Transverse colon (tissue), 4 donors: ENCODE results near the gene OVAAL. TPM values are rescaled to one million over a fixed set of nuclear protein-coding genes. Genes with fewer than 3 reads are reported as not detected.

Source experiments
- DNase-seq: peaks from one replicate; pipeline ENCODE4 v3.0.0-alpha.2; 2019
- H3K27ac ChIP-seq, 4 donors: fragments of 200-600 bp; sonication (generic); 2 replicates each; pipeline ENCODE4 v1.5.1; 2016 to 2018; ENCODE audit warnings: inconsistent platforms in 4 of 4
- H3K27me3 ChIP-seq: fragments of 200-600 bp; sonication (generic); 2 replicates; pipeline ENCODE4 v1.5.1; 2017; ENCODE audit warnings: inconsistent platforms
- H3K36me3 ChIP-seq, 4 donors: fragments of 200-600 bp; sonication (generic); 2 replicates each; pipeline ENCODE4 v1.5.1; 2017 to 2019; ENCODE audit warnings: inconsistent platforms in 4 of 4
- H3K4me1 ChIP-seq, 4 donors: fragments of 200-600 bp; sonication (generic); 2 replicates each; pipeline ENCODE4 v1.5.1; 2017 to 2020; ENCODE audit warnings: inconsistent platforms in 4 of 4
- H3K4me3 ChIP-seq, 4 donors: fragments of 200-600 bp; sonication (generic); 1 replicate in 1 of 4; 2 replicates in 3 of 4; pipeline versions ENCODE4 v1.5.1 to v1.6.1; 2017 to 2019; ENCODE audit warnings: inconsistent platforms in 4 of 4
- H3K9me3 ChIP-seq, 2 donors: fragments of 200-600 bp; sonication (generic); 2 replicates each; pipeline ENCODE4 v1.5.1; 2017 to 2019; ENCODE audit warnings: inconsistent platforms in 2 of 2
- CTCF ChIP-seq, 5 experiments: fragments of 200-600 bp in 3 of 5; fragments of 450-650 bp in 2 of 5; sonication (generic) in 3 of 5; IDR thresholded peaks; 1 replicate in 2 of 5; 2 replicates in 3 of 5; pipeline ENCODE4 v1.5.1; 2016 to 2017; ENCODE audit warnings: antibody characterized with exemption in 5 of 5, inconsistent platforms in 3 of 5, mild to moderate bottlenecking in 2 of 5, moderate library complexity in 1 of 5
- EP300 ChIP-seq: sonication (generic); formaldehyde crosslinking; IDR thresholded peaks from one replicate; pipeline ENCODE4 v1.6.1; 2017; ENCODE audit warnings: antibody characterized with exemption, low read depth
- POLR2A ChIP-seq: fragments of 450-650 bp; IDR thresholded peaks from one replicate; pipeline ENCODE4 v1.6.1; 2016; ENCODE audit warnings: antibody characterized with exemption, mild to moderate bottlenecking, moderate library complexity
- POLR2AphosphoS5 ChIP-seq, 3 donors: sonication (generic); formaldehyde crosslinking; IDR thresholded peaks; one replicate each; pipeline ENCODE4 v1.6.1; 2016; ENCODE audit warnings: antibody characterized with exemption in 3 of 3
- WGBS, 2 donors: methylation state at CpG; one replicate each; pipeline ENCODE4 v1.1.5; 2018; ENCODE audit warnings: low coverage in 1 of 2; 5-methylcytosine and 5-hydroxymethylcytosine counted together
- in situ Hi-C, 4 donors: fragments of 200-750 bp; cut with MboI; loops; one replicate each; pipeline versions ENCODE4 v1.15.0 to v1.15.1; 2017; ENCODE audit warnings: low sequenced_read_pairs in 3 of 4, low pct_ligation_motif_present in 1 of 4, low pct_unique_long_range_greater_than_20kb in 1 of 4
- intact Hi-C: fragments of 100-400 bp; cut with DNase I; formaldehyde crosslinking; loops from one replicate; pipeline ENCODE4 v1.15.1; 2023; ENCODE audit warnings: low total_unique reads
- total RNA-seq, 4 donors: library from RNA; depleted of rRNA; stranded (reverse); fragments of >200 nt; gene quantifications; one replicate each; pipeline ENCODE4 v1.1.0, GENCODE V29; 2016

Gene OVAAL
- total RNA-seq, 4 donors from 2014 or later, result 0.41 TPM; not detected in 3

GRCh38 chr1:180530501-180530900 is 28.3 kb upstream of the OVAAL start:
- peaks cover 0 to 3% (median 0%) of the 10 kb centered on the region in 4 donors for H3K4me1 ChIP-seq
- H3K36me3 ChIP-seq, result no peaks in the 10 kb centered on the region
- H3K9me3 ChIP-seq, result no peaks in the 10 kb centered on the region
- H3K4me3 ChIP-seq, result no peak overlapping the region
- no peaks in the 10 kb centered on the region for H3K27me3 ChIP-seq
- WGBS, 2 donors, result 39 to 48% methylated on average over 4 to 5 of the region's 5 CpGs
- TF ChIP-seq POLR2AphosphoS5 (IDR thresholded peaks at IDR 0.05) (no peak), CTCF (IDR thresholded peaks at IDR 0.05) (no peak), EP300 (no peak), POLR2A (no peak)
- intact Hi-C loops, result loop anchor here (5.0 kb wide), 1 partner anchor 332 kb away; no protein-coding TSS in a partner anchor
- in situ Hi-C loops, result loop anchor here in 1 of 4 donors (10.0 kb wide), 1 partner anchor 334 kb away; no protein-coding TSS in a partner anchor
- H3K27ac ChIP-seq, result no peak overlapping the region
- DNase-seq, result peak; percentile 11

- Histone ChIP-seq H3K9me3 (no peaks in the 10 kb centered on the region), H3K27ac (no peak overlapping the region), H3K36me3 (no peaks in the 10 kb centered on the region), H3K4me1 (peaks cover 0 to 3% (median 0%) of the 10 kb centered on the region in 4 donors), H3K27me3 (no peaks in the 10 kb centered on the region), H3K4me3 (no peak overlapping the region)
- DNase-seq, result no peak
- intact Hi-C loops (loop anchor here (5.0 kb wide), 1 partner anchor 329 kb away; no protein-coding TSS in a partner anchor), in situ Hi-C loops (loop anchor here in 1 of 4 donors (10.0 kb wide), 1 partner anchor 332 kb away; no protein-coding TSS in a partner anchor)
- 86 to 90% methylated on average over 3 to 5 of the region's 5 CpGs for WGBS, 2 donors
- TF ChIP-seq CTCF (IDR thresholded peaks at IDR 0.05) (no peak), EP300 (no peak), POLR2AphosphoS5 (IDR thresholded peaks at IDR 0.05) (no peak), POLR2A (no peak)
These were observed 25.9 kb upstream of the OVAAL start for GRCh38 chr1:180532854-180533253.

DNA sequence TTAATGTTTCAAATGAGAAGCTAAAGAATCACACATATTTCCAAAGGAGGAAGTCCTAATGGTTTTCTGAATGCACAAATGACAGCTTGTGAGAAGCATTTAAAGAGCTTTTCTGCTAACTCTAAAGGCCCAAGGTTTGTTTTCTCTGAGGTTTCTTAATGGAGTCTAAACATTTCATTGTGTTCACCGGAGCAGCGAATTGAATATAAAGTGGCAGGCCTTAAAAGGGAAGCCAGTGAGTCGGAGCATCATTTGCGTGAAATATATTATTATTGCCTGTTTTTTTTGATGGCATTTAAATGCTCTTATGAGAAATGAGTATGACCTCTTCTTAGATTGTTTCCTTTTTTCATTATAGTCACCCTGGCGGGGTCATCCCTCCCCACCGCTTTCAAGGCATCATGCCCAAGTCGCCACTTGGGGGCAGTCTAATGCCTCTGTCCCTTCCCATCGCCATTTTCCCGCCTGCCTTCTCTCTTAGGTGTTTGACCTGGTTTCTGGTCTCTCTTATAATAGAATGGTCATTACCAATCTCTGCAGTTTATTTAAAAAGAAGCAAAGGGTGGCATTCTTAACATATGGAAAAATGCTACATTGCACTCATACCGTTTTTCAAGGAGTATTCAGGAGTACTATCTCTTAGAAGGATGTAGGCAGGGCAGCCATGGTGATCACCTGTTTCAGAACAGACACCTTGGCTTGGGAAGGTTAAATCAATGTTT is 25.3 kb upstream of the OVAAL start:
- Histone ChIP-seq H3K36me3 (no peaks in the 10 kb centered on the region), H3K27me3 (no peaks in the 10 kb centered on the region), H3K4me3 (no peak overlapping the region), H3K4me1 (peaks cover 0 to 3% (median 0%) of the 10 kb centered on the region in 4 donors), H3K9me3 (no peaks in the 10 kb centered on the region), H3K27ac (no peak overlapping the region)
- intact Hi-C loops (loop anchor here (5.0 kb wide), 1 partner anchor 329 kb away; no protein-coding TSS in a partner anchor), in situ Hi-C loops (loop anchor here in 1 of 4 donors (10.0 kb wide), 1 partner anchor 331 kb away; no protein-coding TSS in a partner anchor)
- TF ChIP-seq CTCF (IDR thresholded peaks at IDR 0.05) (peak; percentile 79 to 89 (median 85)), POLR2A (no peak)
- WGBS, 2 donors, result 31 to 38% methylated on average over 10 of the region's 10 CpGs
- peak; percentile 75 for DNase-seq

GRCh38 chr1:180534214-180534613 is 24.6 kb upstream of the OVAAL start:
- Histone ChIP-seq H3K4me3 (no peak overlapping the region), H3K36me3 (no peaks in the 10 kb centered on the region), H3K27me3 (no peaks in the 10 kb centered on the region), H3K27ac (no peak overlapping the region), H3K9me3 (no peaks in the 10 kb centered on the region), H3K4me1 (peaks cover 0 to 3% (median 0%) of the 10 kb centered on the region in 4 donors)
- intact Hi-C loops (loop anchor here (5.0 kb wide), 1 partner anchor 328 kb away; no protein-coding TSS in a partner anchor), in situ Hi-C loops (loop anchor here in 1 of 4 donors (10.0 kb wide), 1 partner anchor 331 kb away; no protein-coding TSS in a partner anchor)
- WGBS, 2 donors, result 82 to 86% methylated on average over 3 to 7 of the region's 7 CpGs
- TF ChIP-seq POLR2A (no peak), EP300 (no peak), POLR2AphosphoS5 (IDR thresholded peaks at IDR 0.05) (no peak), CTCF (IDR thresholded peaks at IDR 0.05) (no peak)
- no peak for DNase-seq
